Activated T-helper 1 cell treated with anti-CD3 and anti-CD28 coated beads, Interleukin-2, amount 50 U/mL, for 16 hours (primary cell): ENCODE results near the gene VAC14.
"Not testable (repeated sequence)": the region's sequence is repeated elsewhere in the genome, so short reads cannot be mapped to it uniquely, and the experiment has no call there.

ENCODE experiments used
- DNase-seq, 2 donors: peaks; one replicate each; pipeline ENCODE4 v3.0.0-alpha.2; 2020; ENCODE audit warnings: low read depth in 1 of 2, low spot score in 1 of 2

The VAC14 gene

DNA sequence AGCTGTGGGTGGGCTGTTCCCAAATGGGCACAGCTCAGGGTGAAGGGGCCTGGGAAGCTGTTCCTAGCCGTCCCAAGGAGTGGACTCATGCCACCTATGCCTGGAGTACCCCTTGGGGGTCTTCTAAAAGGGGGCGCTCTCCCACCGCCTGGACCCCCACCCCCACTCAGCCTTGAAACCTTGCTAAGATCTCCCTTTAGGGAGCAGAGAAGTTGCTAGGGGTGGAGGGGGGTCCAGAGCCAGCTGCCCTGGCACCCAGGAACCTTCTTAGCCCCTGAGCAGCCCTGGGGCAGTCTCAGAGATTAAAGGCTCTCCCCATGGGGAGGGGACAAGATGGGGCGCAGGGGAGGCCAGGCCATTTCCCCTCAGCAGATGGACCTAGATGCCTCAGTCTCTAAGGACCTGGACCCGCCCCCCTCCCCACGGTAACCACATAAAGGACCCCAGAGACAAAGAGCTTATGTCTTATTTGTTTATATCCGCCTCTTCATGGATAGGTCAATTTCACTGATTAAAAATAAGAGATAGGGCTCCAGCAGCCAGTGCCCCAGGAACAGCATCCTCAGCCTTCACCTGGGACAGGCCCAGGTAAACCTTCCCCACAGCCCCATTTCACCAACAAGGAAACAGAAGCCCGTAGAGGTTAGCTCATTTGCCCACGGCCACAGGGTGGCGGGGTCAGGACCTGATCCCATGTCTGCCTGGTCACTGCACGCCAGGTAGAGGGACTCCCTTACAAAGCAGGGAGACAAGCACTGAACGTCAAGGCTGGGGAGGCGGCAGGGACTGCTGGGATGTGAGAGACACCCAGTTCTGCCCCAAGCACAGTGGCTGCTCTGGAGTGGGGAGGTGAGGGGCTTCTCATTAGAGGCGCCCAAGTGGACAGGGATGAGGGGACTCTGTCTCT is 118.5 kb downstream of the VAC14 start:
- no peak for DNase-seq

DNA sequence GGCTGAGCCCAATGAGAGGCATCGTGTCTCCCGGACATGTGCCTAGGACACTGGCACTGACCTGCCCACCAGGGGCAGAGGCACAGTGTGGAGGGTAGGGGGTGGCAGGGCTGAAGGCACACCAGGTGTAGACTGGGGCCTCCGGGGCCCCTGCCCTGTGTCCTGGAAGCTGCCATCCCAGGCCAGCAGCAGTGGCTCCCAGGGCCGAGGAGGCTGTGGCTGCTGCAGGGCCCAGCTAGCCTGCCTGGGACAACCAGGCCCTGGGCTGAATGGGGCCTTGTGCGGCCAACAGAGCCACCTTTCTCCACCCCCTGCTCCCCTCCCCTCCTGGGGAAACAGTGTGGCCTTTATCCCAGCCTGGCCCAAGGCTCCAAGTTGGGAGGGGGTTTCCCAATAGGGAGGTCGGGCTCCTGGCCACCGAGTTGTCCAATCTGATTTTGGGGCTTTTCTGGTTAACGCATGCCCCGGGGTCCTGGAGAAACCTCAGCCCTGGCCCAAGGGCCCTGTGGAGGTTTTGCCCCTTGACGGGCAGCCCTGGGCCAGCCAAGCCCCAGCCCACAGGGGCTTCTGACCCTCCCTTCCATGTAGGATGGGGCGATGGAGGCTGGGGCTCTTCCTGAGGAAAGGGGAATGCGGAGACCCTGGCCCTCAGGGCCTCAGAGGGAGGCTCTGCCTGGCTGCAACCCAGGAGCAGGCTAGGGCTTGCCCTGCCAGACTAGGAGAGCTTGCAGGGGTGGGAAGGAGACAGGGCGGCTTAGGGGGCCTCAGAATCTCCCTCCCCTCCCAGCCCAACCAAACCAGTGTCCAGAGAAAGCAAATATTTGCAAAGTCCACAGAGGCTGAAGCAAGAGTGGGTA is 119.3 kb downstream of the VAC14 start:
- no peak for DNase-seq

DNA sequence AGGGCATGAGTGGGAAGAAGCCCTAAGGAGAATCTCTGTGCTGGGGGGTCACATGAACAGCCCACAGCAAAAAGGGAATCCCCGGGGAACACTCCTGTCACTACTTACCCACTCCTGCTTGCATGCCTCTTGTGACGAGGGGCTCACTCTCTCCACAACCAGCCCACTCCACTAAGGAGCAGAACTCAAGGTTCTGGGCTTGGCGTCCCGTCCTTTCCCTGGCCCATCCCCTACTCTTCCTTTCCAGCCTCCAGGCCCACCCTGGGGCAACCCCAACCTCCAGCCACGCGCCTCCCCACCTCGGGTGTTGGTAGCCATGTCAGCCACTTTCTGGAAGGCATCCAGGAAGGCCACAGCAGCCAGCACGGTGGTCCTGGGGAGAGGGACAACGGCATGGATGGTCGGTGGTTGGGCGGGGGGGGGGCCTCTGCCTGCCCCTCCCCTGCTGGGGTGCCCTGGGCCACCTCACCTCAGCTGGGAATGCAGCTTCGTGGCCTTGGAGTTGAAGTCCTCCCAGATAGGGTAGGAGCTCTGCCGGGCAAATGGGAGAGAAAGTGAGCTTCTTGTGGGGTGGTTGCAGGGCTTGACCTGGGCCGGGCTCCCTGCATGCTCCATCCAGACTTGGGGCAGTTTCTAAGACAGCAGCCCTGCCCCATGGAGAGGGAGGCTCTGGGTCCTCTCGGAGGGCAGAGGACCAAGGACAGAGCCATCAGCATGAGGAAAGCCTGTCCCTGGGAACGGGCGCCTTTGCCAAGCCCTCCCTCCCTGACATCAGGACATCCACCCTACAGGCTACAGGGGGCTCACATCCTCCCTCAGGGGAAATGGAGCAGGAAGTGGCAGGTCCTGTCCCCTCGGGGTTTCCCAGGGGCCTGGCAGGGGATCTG is 120.2 kb downstream of the VAC14 start:
- no peak for DNase-seq

DNA sequence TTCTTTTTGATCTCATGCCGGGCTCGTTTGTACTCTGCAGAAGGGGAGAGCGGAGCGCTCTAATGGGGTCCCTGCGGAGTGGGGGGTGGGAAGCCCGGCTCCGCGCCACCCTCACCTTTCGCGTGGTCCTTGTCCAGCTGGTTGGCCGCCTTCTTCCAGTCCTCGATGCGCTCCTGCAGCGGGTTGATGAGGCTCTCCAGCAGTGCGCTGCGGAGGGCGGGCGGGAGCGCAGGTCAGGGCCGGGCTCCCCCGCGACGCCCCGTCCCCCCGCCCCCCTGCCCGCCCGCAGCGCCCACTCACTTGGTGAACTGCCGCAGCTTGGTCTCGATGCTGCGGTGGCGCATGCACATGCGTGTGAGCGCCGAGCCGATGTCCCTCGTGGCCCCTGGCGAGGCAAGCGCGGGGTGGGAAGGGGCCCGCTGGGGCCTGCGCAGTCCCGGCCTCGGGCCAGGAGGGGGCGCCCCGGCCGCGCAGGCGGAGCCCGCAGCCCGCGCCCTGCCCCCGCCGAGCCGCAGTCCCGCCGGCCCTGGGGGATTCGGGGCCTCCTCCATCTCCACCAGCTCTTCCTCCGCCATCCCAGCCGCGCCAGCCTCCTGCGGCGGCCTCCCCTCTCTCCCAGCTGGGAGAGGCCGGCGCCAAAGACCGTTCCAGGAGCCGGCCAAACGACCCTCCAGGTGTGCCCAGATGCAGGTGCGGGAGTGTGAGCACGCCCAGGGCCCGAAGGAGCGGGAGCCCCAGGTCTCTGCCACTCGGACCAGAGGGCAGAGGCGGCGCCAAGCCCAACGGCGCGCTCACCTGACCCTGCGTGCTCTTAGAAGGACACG is 121.1 kb downstream of the VAC14 start:
- DNase-seq = no peak

DNA sequence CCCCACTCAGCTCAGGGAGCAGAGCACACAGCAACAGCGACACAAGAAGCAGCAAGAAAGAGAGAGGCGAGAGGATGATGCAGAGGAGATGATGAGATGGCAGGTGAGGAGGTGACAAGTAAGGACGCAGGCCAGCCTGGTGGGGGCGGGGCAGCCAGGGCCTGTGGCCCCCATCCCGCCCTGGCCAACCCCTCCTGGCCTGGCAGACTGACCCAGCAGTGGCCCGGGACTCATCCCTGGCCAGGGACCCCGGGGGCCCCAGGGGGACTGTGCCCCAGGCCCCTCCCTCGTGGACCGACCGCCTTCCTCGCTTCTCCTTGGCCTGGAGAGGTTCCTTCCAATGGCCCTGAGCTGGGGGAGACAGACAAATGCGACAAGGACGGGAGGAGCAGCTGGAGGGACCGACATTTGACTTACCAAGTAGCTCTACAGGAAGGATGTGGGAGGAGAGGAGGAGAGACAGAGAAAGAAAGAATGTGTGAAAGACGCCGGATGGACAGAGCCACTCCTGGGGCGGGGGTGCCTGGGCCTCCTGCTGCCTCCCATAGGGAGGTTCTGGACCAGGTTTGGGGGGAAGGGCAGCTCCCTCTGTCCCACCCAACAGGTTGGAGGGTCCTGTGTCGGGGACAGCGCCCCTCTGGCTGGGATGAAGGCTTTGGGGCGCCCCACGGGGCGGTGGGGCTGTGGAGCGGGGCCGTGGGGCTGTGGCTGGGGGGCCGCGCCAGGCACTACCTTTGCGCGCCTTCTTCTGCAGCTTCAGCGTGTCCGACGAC is 121.9 kb downstream of the VAC14 start:
- DNase-seq = no peak

DNA sequence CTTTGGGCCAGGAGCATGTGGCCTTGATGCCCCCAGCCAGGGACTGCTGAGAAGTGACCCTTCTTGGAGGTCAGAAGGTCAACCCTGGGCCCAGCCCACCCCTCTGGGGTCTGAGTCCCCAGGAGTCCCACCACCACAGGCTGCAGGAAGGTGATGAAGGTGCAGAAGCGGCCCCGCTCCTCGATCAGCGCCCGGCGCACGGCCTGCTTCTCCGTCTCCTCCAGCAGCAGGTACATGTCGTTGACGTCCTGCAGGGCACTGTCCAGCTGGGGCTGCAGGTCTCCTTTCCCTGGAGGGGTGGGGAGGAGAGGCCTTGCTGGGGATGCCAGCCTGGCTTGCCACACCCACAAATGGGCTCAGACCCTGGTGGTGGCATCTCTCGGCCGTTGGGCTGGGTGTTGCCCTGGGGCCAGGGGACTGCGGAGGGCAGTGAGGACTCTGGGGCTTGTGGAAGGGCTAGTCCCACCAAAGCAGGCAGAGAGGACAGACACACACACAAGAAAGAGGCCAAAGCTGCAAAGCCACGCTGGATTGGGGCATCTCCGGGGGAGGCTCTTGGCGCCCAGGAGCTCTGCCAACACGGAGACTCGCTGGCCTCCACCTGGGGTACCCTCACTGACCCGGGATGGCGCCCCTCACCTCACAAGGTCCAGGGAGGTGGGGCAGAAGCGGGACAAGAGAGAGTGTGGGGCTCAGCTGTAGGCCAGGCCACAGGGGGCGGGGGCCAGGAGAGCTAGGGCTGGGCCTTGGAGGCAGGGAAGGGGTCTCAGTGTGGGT is 122.6 kb downstream of the VAC14 start:
- DNase-seq = no peak

DNA sequence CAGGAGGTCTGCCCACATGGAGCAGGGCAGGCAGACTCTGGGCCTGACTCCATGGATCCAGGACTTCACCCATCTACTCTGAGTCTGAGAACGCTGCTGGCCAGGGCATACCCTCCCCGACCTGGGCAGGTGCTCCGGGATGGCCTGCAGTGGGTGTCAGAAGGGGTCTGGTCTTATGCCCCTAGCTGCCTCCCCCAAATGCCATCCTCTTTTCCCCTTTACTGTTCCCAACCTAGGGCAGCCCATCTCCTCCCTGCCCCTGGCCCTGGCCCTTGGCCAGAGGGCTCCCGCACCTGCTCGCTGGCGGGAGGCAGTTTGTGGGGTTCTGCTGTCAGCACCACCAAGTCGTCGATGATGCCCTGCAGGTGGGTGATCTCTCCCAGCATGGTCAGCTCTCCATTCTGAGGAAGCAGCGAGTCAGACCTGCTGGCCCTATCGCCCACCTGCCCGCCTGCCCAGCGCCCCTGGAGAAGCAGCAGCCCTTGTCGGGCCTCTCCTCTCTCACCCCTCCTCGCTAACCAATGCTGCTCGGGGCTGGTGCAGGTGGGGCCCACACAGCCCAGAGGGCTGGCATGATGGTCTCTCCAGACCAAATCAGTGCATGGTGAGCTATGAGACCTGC is 123.3 kb downstream of the VAC14 start:
- no peak for DNase-seq

DNA sequence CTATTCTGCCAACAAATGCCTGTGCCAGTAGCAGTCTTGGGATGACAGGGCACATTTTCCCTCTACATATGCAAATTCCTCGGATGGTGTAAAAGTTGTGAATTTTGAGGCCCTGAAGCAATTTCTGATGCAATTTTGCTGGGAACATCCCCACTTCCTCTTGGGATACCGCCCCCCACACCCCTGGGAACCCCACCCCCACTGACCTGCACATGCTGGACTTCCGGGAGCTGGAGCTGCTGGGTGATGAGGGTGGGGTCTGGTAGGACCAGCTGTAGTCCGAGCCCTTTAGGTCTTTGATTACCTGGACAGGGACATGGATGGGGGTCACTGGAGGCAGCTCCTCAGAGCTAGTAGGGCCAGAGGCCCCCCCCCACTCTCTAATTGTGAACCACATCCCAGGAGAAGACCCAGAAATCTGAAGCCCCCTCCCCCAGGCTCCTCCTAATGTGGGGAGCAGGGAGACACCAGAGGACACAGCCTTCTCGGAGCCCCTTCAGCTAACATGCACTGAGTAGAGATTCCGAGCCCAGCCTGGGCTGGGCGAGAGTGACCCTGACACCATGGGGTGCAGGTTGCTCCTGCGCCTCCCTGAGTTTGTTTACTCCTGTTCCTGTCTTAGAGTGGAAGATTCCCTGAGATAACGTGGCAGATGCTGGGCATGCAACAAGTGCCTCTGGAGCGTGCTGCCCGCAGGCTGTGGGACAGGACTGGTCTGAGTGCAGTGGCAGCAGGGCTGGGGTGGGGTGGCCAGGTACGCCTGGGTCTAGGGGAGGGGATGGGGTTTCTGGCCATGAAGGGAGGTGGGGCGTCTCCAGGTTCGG is 124.1 kb downstream of the VAC14 start:
- DNase-seq = no peak

DNA sequence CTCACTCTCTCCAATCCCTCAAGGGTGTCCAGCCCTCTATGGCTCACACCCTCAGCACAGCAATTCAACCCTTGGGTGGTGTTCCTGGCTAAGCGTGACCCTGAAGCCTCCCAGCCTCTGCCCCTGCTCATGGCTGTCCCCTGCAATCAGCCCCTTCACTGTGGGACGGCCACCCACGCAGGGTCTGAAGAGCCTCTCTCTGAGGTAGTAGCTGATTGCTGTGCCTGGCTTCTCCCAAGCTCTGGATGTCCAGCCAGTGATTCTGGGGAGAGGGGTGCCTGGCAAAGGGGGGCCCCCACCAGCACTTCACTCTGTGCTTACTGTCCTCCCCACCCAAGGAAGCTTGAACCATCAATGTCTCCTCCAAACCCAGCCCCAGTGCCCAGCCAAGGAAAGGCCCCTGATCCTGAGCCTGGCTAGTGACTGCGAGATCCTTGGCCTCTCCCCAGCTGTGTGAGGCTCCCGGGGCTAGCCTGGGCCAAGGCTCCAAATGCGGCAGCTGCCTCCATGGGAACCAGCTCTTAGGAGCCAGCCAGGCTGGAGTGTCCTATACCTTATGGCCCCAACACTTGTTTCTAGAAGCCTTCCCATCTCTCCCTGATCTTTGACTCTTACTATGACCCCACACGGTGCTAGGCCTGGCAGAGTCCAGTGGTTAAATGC is 125.0 kb downstream of the VAC14 start:
- DNase-seq = no peak

DNA sequence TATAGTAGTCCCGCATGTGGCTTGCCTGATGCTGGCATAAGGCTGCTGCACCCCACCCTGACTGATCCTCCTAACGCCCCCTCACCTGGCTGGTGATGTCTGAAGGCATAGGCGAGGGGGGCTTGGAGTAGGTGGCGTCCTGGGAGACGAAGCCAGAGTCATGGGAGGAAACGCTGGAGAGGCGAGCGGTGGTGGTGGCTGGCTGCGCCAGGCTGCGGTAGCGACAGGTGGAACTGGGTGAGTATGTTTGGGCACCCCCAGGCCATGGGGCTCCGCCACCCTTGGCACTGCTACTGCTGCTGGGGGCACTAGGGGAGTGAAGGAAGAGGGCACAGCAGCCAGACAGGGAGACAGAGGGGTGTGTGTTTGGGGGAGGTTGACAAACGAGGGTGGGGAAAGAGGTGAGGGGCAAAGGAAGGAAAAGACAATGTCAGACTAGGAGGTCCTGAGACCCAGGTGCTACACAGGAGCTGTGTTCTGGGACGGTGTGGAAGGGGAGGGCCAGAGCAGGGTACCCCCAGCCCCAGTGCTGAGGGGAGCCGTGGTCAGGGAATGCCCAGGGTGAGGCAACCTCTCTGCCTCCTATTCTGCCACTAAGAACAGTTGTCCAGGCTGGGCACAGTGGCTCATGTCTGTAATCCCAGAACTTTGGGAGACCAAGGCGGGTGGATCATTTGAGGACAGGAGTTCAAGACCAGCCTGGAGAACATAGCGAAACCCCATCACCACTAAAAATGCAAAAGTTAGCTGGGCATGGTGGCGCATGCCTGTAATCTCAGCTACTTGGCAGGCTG is 126.5 kb downstream of the VAC14 start:
- DNase-seq = no peak

DNA sequence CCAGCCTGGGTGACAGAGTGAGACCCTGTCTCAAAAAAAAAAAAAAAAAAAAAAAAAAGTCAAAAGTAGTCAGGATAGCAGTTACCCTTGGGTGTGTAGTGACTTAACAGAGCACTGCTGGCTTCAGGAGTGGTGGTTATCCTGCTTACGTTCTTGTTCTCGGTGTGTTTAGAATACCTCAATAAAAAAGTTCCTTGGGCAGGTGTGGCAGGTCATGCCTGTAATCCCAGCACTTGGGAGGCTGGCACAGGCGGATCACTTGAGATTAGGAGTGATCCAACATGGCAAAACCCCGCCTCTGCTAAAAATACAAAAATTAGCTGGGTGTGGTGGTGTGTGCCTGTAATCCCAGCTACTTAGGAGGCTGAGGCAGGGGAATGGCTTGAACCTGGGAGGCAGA is 130.0 kb downstream of the VAC14 start:
- not testable (repeated sequence) for DNase-seq

DNA sequence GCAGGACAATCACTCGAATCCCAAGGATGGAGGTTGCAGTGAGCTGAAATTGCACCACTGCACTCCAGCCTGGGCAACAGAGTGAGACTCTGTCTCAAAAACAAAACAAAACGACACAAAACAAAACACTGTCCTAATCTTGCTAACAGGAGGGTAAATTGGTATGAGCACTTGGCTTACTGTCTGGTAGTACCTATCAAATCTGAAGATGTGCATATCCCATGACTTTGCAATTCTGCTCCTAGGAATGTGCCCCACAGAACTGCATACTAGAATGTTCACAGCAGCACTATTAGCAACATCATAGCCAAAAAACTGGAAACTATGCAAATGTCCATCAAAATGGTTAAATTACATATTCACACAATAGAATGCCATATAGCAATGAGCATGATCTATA is 130.8 kb downstream of the VAC14 start:
- no peak for DNase-seq

DNA sequence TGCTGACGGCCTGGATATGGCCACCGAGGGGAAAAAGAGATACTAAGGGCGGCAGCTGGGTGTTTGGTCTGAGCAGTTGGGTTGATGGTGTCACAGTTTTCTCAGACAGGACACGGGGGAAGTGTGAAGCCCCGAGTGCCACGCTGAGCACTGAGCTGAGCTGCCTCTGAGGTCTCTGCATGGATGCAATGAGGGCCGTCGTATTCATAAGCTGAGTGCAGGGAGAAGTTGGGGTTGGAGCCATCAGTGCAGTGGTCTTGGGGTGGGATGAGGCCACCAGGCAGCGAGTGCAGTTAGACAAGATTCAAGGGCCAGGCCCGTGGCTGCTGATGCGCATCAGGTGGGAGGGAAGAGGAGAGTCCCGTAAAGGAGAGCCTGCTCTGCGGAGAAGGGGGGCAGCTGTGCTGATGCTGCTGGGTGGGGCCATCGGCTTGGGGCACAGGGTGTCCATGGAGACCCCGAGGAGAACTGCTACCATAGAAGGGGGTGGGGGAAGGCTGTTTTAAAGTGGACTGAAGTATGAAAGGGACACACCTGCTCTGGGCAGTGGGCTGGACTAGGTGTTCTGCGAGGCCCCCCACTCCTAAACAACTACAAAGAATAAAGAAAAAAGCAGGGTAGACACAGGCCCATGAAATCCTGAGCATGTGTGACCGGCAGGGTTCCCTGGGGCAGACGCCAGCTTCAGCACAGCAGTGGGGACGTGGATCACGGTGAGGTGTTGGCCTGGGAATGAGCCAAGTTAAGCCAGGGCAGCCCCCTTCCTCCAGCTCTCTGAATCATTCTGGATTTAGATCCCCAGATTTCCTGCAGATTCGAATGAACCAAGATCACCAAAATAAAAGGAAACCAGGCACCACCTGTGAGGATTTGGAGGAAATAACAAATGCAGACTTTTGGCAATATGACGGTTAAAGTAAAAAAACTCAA is 134.9 kb downstream of the VAC14 start:
- no peak for DNase-seq

DNA sequence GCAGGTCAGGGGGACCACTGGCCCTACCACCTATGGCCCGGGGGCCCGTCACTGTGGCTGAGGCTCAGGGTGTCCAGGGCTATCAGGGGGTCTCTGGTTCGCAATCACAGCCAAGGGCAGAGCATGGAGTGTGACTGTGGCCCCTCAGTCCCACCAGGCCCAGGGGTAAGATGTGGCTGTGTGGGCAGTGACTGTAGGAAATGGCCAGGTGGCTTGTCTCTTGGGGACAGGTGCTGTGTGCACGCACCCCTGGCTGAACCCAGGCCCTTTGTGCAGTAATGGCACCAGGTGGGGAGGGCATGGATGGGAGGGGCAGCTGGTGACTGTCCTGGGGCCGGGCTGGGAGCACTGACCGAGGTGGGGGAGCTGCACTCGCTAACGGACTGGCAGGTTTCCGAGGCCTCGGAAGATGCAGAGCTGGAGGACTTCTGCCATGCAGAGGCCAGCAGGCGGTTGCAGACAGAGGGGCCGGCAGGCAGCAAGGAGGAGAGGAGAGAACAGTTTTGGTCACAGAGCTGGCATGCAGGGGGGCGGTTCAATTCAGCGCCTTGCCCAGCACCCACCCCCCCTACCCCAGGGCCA is 135.8 kb downstream of the VAC14 start:
- DNase-seq = no peak
